Fibroblast of the aortic adventitia (primary cell): ENCODE measurements around the gene SRPX2. TPM values are rescaled to one million over a fixed set of nuclear protein-coding genes. Genes with fewer than 3 reads are reported as not detected.

Experiments used
- DNase-seq: peaks from one replicate; pipeline ENCODE4 v3.0.0-alpha.2; 2010; ENCODE audit warnings: low read depth
- H3K4me3 ChIP-seq: 2 replicates; pipeline ENCODE4 v1.5.1; 2011; ENCODE audit warnings: low read depth, mild to moderate bottlenecking, control low read depth, low read length, moderate library complexity
- total RNA-seq: library from RNA; depleted of rRNA; stranded (reverse); fragments of >200 nt; gene quantifications from 2 replicates; pipeline ENCODE4 v1.2.3, GENCODE V29; 2012; ENCODE audit warnings: low replicate concordance
- TF ChIP-seq, protein P1 (sequence below): IDR thresholded peaks from 2 replicates; pipeline ENCODE4 v1.5.1; 2011; ENCODE audit warnings: mild to moderate bottlenecking, low read length, control low read depth, inconsistent platforms; ENCODE audit not compliant: insufficient read depth

SRPX2 gene
- total RNA-seq, 1 donor, result 26.8 TPM

- H3K4me3 ChIP-seq, result no peak overlapping the region
- DNase-seq, result no peak
- TF ChIP-seq, protein P1, sequence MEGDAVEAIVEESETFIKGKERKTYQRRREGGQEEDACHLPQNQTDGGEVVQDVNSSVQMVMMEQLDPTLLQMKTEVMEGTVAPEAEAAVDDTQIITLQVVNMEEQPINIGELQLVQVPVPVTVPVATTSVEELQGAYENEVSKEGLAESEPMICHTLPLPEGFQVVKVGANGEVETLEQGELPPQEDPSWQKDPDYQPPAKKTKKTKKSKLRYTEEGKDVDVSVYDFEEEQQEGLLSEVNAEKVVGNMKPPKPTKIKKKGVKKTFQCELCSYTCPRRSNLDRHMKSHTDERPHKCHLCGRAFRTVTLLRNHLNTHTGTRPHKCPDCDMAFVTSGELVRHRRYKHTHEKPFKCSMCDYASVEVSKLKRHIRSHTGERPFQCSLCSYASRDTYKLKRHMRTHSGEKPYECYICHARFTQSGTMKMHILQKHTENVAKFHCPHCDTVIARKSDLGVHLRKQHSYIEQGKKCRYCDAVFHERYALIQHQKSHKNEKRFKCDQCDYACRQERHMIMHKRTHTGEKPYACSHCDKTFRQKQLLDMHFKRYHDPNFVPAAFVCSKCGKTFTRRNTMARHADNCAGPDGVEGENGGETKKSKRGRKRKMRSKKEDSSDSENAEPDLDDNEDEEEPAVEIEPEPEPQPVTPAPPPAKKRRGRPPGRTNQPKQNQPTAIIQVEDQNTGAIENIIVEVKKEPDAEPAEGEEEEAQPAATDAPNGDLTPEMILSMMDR, result no peak
Observed at GRCh38 chrX:100609591-100609990, 34.4 kb upstream of the SRPX2 start.

- no peak for DNase-seq
Observed at GRCh38 chrX:100611951-100612350, 32.0 kb upstream of the SRPX2 start.

GRCh38 chrX:100615005-100615404 is 29.0 kb upstream of the SRPX2 start:
- TF ChIP-seq, protein P1, result peak; percentile 72
- no peak overlapping the region for H3K4me3 ChIP-seq
- peak; percentile 70 for DNase-seq

More at GRCh38 chrX:100611951-100612350, 32.0 kb upstream of the SRPX2 start:
- no peak overlapping the region for H3K4me3 ChIP-seq
- TF ChIP-seq, protein P1, result no peak

DNA sequence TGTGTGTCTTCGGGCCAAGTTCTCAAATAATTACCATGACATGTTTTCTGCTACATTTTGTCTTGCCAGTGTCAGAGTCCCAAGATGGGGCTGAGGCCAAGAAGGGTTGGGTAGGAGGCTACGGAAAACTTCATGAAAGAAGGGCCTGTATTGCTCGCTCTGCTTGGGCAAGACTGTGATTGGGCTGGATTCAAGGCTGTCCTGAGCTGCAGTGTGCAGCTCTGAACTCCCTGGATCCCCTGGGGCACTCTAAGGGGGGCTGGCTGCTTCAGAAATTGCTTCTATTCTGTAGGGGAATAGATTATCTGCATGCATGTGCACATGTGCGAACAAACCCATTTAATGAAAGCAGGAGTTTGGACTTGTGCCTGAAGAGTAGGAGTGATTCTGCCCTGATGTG is 21.0 kb upstream of the SRPX2 start:
- no peak for DNase-seq
- no peak overlapping the region for H3K4me3 ChIP-seq
- TF ChIP-seq, protein P1, result no peak

DNA sequence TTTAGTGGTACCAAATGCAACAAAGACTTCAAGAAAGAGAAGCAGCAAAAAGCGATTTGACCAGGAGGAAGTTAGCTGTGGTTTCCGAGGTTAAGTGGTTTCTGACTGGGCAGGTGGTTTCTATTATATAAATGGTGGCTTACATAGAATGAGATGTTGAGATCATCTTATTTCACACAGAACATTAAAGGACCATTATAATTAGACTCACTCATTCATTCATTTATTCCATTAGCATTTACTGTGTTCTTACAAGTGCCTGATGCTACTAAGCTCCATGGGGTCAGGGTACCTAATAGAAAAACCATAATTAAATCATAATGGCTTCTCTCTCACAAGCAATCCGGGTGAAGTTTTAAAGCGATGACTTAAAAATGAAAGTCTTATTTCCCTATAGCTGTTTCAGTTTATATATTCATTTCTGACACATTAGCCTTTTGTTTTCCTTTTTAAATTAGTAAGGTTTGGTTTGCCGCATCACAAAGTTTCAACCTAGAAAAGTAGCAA is 18.0 kb upstream of the SRPX2 start:
- no peak for DNase-seq
- no peak overlapping the region for H3K4me3 ChIP-seq
- TF ChIP-seq, protein P1, result no peak

DNA sequence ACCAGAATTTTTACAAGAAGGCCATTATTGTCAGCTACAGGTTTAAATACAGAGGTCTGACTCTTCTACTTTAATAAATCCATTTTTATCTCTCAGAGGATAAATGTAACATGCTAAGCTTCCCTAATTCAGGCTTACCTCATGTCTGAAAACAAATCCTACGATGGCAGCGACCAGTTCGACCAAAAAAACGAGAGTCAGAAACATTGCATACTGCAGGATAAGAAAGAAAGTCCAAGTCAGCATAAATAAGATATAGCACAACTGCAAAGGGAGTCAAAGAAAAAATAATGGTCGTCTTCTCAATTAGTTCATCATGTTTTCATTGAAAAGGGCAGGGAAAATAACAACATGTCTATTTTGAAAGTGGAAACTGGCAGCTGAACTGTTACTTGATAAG is 9.0 kb upstream of the SRPX2 start:
- no peak overlapping the region for H3K4me3 ChIP-seq

GRCh38 chrX:100635989-100636320 is 8.0 kb upstream of the SRPX2 start:
- TF ChIP-seq, protein P1, result no peak
- no peak for DNase-seq
- peak overlapping the region; percentile 72 for H3K4me3 ChIP-seq

More for the DNA sequence above, 9.0 kb upstream of the SRPX2 start:
- DNase-seq, result no peak
- TF ChIP-seq, protein P1, result no peak
